GM21423 (cell line): ENCODE measurements around the gene REEP5.
A peak's percentile ranks its signal among the peaks of the same experiment; 100 is the strongest.
"Not testable (repeated sequence)": the region's sequence is repeated elsewhere in the genome, so short reads cannot be mapped to it uniquely, and the experiment has no call there.

Experiments
- ATAC-seq: cut with Tn5 transposase; IDR thresholded peaks from one replicate; pipeline ENCODE4 v1.9.1; 2021; ENCODE audit warnings: mild to moderate bottlenecking, moderate library complexity; ENCODE audit not compliant: unreplicated experiment

Gene REEP5

GRCh38 chr5:112921833-112922817 lies at the start of gene REEP5:
REEP5 (minus strand) TSS chr5:112922227; CDS start chr5:112922190, 37 bp downstream.
- peak; percentile 57 for ATAC-seq

DNA sequence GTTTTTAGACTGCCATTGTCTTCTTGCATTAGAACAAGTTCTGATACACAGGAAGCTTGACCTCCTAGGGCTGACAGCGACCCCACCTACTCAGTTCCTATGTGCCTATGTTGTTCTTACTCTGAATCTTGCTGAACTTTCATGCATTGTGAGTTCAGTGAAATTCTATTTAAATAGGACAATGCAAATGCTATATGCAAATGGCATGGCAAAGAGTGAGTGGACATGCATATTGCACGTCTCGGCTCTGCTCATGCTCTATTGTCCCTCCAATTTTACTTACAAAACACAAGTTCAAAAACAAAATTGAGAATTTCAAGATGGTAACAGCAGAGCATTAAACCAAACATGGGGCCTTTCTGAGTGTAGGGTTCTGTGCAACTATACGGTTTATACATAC lies 49.2 kb upstream of the REEP5 start:
- ATAC-seq, result no peak

- ATAC-seq, result no peak
Observed at GRCh38 chr5:112968411-112969106, 46.5 kb upstream of the REEP5 start.

DNA sequence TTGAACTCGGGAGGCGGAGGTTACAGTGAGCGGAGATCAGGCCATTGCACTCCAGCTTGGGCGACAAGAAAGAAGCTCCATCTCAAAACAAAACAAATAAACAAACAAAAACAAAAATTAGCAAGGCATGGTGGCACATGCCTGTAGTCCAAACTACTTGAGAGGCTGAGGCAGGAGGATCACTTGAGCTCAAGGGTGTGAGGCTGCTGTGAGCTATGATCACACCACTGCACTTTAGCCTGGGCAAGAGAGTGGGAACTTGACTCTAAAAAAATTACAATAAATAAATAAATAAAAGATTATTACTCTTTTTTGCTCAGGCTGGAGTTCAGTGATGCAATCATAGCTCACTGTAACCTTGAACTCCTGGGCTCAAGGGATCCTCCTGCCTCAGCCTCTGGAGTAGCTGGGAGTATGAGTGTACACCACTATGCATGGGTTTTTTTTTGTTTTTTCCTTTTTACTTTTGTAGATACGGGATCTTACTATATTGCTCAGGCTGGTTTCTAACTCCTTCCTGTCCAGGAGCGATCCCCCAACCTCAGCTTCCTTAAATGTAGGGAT lies 45.6 kb upstream of the REEP5 start:
- no peak for ATAC-seq

DNA sequence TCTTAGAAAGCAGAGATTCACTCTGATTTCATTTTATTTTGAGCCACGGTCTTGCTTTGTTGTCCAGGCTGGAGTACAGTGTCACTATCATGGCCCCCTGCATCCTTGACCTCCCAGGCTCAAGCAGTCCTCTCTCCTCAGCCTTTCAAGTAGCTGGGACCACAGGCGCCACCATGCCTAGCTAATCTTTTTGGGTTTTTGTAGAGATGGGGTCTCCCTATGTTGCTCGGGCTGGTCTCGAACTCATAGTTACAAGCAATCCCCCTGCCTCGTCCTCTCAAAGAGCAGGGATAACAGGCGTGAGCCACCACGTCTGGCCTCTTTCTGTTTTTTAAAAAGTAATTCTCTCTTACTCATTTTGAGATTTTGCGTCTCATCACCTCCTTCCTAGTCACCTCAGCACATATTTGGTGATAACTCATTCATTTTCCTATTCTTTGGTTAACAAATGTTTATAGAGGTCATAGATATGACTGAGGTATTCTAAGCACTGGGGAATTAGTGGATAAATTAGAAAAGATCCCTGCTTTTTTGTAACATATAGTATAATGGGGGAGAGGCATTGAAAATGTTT lies 43.8 kb upstream of the REEP5 start:
- no peak for ATAC-seq

- not testable (repeated sequence) for ATAC-seq
Observed at GRCh38 chr5:112963374-112963733, 41.3 kb upstream of the REEP5 start.

- ATAC-seq, result no peak
Observed at GRCh38 chr5:112960863-112961504, 39.0 kb upstream of the REEP5 start.

GRCh38 chr5:112960315-112960714 lies 38.3 kb upstream of the REEP5 start:
- ATAC-seq, result no peak

DNA sequence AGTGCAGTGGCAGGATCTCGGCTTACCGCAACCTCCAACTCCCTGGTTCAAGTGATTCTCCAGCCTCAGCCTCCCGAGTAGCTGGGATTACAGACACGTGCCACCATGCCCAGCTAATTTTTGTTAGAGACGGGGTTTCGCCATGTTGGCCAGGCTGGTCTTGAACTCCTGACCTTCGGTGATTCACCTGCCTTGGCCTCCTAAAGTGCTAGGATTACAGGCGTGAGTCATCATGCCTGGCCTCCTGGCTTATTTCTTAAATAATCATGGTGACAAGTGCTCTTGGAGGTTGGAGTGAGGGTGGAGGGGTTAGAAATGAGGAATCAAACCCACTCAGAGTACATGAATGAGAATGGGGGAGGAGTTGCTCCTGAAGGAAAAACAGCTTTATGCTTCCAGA lies 37.8 kb upstream of the REEP5 start:
- ATAC-seq, result not testable (repeated sequence)

- ATAC-seq, result peak; percentile 92
Observed at GRCh38 chr5:112958093-112959088, 36.4 kb upstream of the REEP5 start.

GRCh38 chr5:112957036-112957808 lies 35.2 kb upstream of the REEP5 start:
- no peak for ATAC-seq

DNA sequence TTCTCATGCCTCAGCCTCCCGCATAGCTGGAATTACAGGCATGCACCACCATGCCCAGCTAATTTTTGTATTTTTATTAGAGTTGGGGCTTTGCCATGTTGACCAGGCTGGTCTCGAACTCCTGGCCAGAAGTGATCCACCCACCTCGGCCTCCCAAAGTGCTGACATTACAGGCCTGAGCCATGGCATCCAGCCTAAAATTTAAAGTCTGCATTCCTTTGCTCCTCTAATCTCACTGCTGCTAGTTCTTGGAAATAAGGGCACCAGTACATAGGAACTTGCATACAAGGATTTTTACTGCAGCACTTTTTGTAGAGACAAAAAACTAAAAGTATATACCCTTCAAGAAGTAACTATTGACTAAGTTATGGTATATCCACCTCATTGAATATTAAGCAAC lies 34.6 kb upstream of the REEP5 start:
- no peak for ATAC-seq

DNA sequence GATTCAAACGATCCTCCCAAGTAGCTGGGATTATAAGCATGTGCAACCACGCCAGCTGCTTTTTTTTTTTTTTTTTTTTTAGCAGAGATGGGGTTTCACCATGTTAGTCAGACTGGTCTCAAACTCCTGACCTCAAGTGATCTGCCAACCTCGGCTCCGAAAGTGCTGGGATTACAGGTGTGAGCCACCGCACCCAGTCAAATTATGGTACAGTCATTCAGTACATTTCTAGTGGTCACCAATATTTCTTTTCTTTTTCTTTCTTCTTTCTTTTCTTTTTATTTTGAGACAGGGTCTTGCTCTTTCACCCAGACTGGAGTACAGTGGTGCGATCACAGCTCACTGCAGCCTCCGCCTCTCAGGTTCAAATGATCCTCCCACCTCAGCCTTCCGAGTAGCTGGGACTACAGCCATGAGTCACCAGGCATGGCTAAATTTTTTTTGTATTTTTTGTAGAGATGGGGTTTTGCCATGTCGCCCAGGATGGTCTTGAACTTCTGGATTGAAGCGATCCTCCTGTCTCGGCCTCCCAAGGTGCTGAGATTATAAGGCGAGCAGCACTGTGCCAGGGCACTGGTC lies 29.2 kb upstream of the REEP5 start:
- ATAC-seq, result no peak

DNA sequence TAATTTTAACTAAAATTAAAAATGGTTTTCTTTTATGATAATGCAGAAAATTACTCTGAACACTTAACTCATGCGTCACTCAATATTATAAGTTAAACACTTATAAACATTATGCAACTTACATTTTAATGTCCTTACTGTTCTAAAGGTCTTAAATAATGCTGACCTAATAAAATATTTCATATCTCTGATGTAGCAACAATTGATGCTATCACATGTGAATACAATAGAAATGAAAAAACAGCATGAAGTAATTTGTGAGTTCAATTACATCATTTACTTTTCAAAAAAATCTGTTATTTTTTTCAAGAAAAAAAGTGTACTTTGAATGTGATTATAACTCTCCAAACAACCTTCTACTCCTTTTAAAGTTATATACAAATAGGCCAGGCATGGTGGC lies 26.4 kb upstream of the REEP5 start:
- no peak for ATAC-seq

GRCh38 chr5:112940670-112941069 lies 18.6 kb upstream of the REEP5 start:
- no peak for ATAC-seq

- ATAC-seq, result no peak
Observed at GRCh38 chr5:112938286-112938685, 16.3 kb upstream of the REEP5 start.

DNA sequence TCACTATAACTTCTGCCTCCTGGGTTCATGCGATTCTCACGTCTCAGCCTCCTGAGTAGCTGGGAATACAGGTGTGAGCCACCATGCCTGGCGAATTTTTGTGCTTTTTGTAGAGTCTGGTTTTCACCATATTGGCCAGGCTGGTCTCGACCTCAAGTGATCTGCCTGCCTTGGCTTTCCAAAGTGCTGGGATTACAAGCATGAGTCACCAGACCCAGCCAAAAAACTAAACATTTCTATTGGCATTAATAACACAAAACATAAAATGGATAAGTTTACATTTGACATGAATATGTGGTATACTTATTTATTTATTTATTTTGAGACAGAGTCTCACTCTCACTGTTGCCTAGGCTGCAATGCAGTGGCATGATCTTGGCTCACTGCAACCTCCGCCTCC lies 13.6 kb upstream of the REEP5 start:
- ATAC-seq, result no peak

DNA sequence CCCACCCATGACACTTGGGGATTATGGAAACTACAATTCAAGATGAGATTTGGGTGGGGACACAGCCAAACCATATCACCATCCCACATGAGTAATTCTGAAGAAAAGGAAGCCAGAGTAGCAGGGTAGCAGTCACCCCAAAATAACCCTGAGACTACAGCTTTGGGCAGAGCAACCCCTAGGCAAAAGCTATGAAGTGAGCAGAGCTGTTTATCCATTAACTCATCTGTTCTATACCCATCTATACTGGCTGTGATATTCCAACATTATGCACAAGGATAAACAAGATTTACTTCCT lies 12.3 kb upstream of the REEP5 start:
- no peak for ATAC-seq
